ENCODE results near the gene TIGD3.
A peak's percentile ranks its signal among the peaks of the same experiment; 100 is the strongest.

GRCh38 chr11:65314501-65315203 is 39.9 kb upstream of the TIGD3 start, which contains the start of gene CDC42EP2:
- TF ChIP-seq CTCF (IDR thresholded peaks at IDR 0.05) (no peak), POLR2A (IDR thresholded peaks at IDR 0.05) (peak; percentile 87 to 96)

Measured in thyroid gland (tissue), 4 donors.